IPS-18a (cell line): ENCODE results near the gene JAGN1.
"Not testable (repeated sequence)": the region's sequence is repeated elsewhere in the genome, so short reads cannot be mapped to it uniquely, and the experiment has no call there.

Source experiments
- H3K27ac ChIP-seq: one replicate; pipeline ENCODE4 v1.5.1; 2013; ENCODE audit warnings: low read length
- H3K27me3 ChIP-seq: one replicate; pipeline ENCODE4 v1.6.1; 2013; ENCODE audit warnings: mild to moderate bottlenecking, low read length; ENCODE audit not compliant: control insufficient read depth, insufficient read depth
- H3K36me3 ChIP-seq: one replicate; pipeline ENCODE4 v1.6.1; 2013; ENCODE audit warnings: low read depth, low read length; ENCODE audit not compliant: control insufficient read depth
- H3K4me1 ChIP-seq: one replicate; pipeline ENCODE4 v1.6.1; 2013; ENCODE audit warnings: low read depth, low read length; ENCODE audit not compliant: control insufficient read depth
- H3K4me3 ChIP-seq: one replicate; pipeline ENCODE4 v1.5.1; 2013; ENCODE audit warnings: low read length
- H3K9ac ChIP-seq: one replicate; pipeline ENCODE4 v1.6.1; 2013; ENCODE audit warnings: mild to moderate bottlenecking, low read length, moderate library complexity
- H3K9me3 ChIP-seq: one replicate; pipeline ENCODE4 v1.6.1; 2013; ENCODE audit warnings: low read depth, low read length; ENCODE audit not compliant: control insufficient read depth

The JAGN1 gene

DNA sequence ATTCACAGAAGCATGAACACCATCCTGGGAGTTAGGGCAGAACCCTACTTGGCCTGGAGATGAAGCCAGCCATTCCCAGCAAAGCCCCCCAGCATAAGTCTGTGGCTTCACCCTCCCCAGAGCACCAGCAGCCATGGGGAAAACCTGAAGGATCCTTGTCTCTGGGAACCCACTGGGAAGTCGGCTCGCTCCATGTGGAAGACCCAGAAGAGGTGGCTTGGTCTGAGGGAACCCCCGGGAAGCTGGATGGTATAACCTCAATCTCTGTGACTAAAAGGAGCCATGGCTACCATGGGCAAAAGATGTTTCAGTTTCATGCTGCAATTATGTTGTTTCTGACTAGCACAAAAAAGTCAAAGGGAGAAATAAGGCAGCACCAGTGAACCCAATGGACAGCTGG, 34.8 kb upstream of the JAGN1 start:
- no peaks in the 10 kb centered on the region for H3K4me1 ChIP-seq
- H3K9ac ChIP-seq, result no peak overlapping the region
- no peaks in the 10 kb centered on the region for H3K36me3 ChIP-seq
- no peaks in the 10 kb centered on the region for H3K27me3 ChIP-seq
- H3K27ac ChIP-seq, result no peak overlapping the region
- H3K4me3 ChIP-seq, result no peak overlapping the region
- H3K9me3 ChIP-seq, result no peaks in the 10 kb centered on the region

DNA sequence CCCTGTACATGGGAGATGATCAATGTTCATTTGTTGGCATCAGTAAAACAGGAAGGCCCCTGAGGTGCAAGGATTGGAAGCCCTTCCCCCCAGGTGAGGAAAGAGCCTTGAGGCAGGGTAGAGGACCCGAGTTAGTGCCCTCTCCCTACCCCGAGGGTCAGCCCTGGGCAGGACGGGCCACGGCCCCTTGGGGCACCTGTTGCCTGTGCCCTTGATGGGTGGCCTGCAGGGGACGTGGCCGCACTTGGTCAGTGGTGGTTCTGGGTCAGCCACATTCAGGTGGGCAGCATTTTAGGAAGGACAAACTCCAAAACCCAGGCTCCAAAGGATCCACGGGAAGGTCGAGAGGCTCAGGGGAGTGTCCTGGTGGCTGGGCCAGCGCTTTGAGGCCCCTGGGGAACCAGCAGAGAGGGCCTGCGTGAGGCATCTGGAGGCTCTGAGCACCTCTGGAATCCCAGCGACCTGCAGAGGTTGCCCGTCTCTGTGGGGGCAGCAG, 30.8 kb upstream of the JAGN1 start:
- Histone ChIP-seq H3K36me3 (no peaks in the 10 kb centered on the region), H3K4me3 (no peak overlapping the region), H3K9me3 (no peaks in the 10 kb centered on the region), H3K4me1 (peaks cover 4% of the 10 kb centered on the region), H3K27me3 (peaks cover 21% of the 10 kb centered on the region), H3K27ac (no peak overlapping the region), H3K9ac (no peak overlapping the region)

DNA sequence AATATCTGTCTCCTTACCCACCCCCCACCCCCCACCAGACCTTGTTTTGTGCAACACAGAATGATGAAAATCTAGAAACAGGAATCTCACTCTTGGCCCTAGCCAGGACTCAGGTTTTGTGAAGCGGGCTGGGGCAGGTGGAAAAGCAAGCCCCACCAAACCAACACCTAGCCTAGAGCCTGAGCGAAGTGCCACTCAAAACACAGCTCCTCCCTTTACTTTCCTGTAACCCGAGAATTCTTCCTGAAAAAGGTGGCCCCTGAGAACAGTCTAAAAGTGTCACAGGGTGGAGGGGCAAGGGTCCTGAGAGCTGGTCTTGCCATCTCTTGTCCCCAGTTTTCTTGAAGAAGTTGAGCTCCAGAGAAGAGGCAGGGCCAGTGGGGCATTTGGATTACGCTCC, 29.2 kb upstream of the JAGN1 start:
- H3K36me3 ChIP-seq, result no peaks in the 10 kb centered on the region
- no peaks in the 10 kb centered on the region for H3K9me3 ChIP-seq
- peaks cover 4% of the 10 kb centered on the region for H3K4me1 ChIP-seq
- no peak overlapping the region for H3K27ac ChIP-seq
- no peak overlapping the region for H3K9ac ChIP-seq
- H3K27me3 ChIP-seq, result peaks cover 21% of the 10 kb centered on the region
- no peak overlapping the region for H3K4me3 ChIP-seq

DNA sequence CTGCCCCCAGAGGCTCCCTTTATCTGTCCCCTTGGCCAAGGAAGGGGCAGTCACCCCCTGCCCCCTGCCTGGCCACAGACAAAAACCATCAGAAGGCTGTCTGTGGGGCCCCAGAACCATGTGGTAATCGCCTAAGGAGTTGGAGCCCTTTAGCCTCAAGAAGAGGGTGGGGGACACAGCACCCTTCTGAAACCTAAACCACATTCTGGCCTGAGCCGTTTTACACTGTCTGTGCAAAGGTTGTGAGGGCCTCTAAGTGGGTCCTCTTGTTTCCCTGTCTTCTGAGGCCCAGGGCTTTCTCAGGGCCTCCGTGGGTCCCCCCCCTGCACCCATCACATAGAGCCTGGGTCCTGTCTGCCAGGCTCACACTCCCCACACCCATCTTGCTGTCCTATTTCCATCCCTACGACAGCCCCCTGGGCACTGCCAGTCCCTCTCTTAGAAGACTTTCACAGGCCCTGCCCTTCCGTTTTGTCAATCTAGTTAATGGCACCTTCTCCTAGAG, 28.7 kb upstream of the JAGN1 start:
- Histone ChIP-seq H3K36me3 (no peaks in the 10 kb centered on the region), H3K4me3 (no peak overlapping the region), H3K9me3 (no peaks in the 10 kb centered on the region), H3K9ac (no peak overlapping the region), H3K4me1 (peaks cover 4% of the 10 kb centered on the region), H3K27ac (no peak overlapping the region), H3K27me3 (peaks cover 21% of the 10 kb centered on the region)

DNA sequence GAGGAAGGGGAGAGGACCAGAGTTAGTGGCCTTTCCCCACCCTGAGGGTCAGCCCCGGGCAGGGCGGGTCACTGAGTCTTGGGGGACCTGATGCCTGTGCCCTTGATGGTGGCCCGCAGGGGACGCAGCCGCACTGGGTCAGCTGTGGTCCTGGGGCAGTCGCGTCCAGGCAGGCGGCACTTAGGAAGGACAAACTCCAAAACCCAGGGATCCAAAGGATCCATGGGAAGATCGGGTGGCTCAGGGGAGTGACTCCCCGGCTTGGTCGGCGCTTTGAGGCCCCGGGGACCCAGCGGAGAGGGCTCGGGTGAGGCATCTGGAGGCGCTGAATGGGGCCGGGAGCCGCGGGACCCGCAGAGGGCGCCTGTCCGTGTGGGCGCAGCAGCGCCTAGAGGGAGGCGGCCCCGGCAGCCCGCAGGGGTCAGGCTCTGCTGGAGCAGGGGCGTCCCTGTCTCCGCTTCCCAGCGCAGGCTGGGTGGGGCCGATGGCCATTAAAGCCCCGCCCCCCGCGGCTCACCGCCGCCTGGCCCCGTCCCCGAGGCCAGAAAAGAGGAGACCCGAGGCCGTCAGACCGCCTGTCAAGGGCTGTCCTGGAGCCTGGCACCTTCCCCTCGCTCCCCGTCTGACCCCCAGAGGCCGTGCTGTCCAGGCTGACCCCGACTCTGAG, 27.9 kb upstream of the JAGN1 start:
- peak overlapping the region; percentile 51 for H3K4me3 ChIP-seq

DNA sequence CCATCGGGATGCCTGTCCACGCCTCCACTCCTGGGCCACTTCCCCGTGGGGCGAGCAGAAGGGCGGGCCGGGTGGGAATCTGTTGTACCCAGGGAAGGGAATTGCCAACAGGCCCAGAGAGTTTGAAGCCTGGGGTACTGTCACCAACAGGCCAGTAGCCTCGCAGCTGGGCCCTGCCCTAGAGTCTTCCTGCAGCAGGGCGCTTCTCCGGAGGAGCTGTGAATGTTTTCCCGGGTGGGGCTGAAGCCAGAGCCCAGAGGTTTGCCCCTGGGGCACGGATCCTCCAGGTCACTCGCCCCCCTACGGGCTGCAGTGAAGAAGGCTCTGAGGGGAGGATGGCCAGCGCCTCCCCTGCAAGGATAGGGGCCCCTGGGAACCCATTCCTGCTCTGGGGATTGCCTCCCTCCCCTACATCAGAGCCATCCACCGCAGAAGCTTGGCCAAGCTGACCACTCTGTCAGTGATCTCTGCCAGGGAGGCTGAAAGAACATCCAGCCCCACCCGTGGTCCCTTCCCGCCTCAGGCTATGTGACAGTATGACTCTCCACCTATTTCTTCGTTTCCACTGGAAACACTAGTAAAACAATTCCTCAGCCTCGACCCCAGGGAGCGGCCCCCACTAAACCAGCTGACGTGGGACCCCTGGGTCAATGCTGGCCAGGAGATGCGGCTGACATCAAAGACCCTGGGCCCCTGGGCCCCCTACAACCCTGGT, 27.2 kb upstream of the JAGN1 start:
- Histone ChIP-seq H3K9me3 (no peaks in the 10 kb centered on the region), H3K4me1 (peaks cover 4% of the 10 kb centered on the region), H3K9ac (no peak overlapping the region), H3K27ac (no peak overlapping the region), H3K4me3 (no peak overlapping the region), H3K36me3 (no peaks in the 10 kb centered on the region), H3K27me3 (peaks cover 21% of the 10 kb centered on the region)

More for the DNA sequence above, 27.9 kb upstream of the JAGN1 start:
- H3K27ac ChIP-seq, result no peak overlapping the region
- no peaks in the 10 kb centered on the region for H3K9me3 ChIP-seq
- H3K27me3 ChIP-seq, result peaks cover 21% of the 10 kb centered on the region
- H3K4me1 ChIP-seq, result peaks cover 4% of the 10 kb centered on the region
- no peaks in the 10 kb centered on the region for H3K36me3 ChIP-seq
- H3K9ac ChIP-seq, result no peak overlapping the region

DNA sequence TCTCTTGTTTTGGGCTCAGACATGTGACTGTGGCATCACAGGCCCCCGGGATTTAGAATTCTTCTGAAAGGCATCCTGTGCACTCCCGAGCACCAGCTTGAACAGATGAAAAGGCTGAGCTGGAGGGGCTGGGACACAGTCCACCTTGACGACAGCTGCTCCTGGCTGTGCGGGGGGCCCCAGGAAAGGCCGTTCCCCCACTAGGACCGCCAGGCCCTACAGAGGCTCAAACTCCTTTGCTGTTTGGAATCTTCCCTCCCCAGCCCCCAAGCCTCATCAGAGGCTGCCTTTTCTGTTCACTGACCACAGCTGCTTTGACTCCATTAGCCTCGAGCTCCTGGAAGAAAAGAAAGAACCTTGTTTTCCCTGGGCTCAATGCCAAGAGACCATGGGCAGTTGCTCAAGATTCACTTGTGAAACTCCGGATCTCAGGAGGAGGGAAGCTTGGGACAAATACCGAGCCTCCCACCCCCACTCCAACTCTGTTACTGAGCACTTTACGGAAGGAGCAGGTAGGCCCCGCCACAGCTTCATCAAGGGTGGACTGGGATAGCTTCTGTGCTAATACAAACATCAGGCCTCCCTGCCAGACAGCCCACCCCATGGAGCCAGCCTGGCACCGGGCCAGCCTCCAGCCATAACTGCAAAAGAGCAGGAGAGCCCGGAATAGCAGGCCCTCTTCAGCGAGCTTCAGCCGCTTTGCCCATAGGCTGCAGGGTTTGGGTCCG, 26.0 kb upstream of the JAGN1 start:
- H3K9ac ChIP-seq, result no peak overlapping the region
- H3K4me1 ChIP-seq, result peaks cover 4% of the 10 kb centered on the region
- peaks cover 21% of the 10 kb centered on the region for H3K27me3 ChIP-seq
- H3K36me3 ChIP-seq, result no peaks in the 10 kb centered on the region
- H3K4me3 ChIP-seq, result no peak overlapping the region
- no peaks in the 10 kb centered on the region for H3K9me3 ChIP-seq
- no peak overlapping the region for H3K27ac ChIP-seq

DNA sequence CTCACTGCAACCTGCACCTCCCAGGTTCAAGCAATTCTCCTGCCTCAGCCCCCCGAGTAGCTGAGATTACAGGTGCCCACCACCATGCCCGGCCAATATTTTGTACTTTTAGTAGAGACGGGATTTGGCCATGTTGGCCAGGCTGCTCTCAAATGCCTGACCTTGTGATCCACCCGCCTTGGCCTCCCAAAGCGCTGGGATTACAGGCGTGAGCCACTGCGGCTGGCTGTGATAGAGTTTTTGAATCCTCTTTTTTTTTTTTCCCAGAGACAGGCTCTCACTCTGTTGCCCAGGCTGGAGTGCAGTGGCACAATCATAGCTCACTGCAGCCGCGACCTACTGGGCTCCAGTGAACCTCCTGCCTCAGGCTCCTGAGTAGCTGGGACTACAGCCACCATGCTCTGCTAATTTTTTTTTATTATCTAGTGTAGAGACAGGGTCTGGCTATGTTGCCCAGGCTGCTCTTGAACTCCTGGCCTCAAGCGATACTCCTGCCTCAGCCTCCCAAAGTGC, 25.2 kb upstream of the JAGN1 start:
- not testable (repeated sequence) for H3K9ac ChIP-seq, H3K4me1 ChIP-seq, H3K27ac ChIP-seq, H3K4me3 ChIP-seq, H3K9me3 ChIP-seq, H3K36me3 ChIP-seq
- peaks cover 21% of the 10 kb centered on the region for H3K27me3 ChIP-seq

DNA sequence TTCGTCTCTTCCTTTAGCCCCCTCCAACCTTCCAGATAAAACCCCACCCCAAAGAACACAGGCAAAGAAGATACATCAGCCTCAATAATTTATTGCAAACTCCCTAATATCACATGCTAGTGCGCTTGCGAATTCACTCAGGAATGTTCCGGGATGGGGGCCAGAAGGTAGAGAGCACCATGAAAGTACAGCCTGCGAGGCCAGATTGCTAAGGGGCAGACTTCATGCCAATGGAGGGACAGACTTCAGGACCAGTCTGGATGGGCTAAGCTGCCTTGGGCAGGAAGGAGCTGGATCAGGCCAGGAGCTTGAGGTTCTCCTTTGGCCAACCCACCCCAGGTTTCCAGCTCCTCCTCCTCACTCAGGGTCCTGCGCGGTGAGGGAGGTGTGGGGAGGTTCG, 23.8 kb upstream of the JAGN1 start:
- no peak overlapping the region for H3K4me3 ChIP-seq
- no peaks in the 10 kb centered on the region for H3K4me1 ChIP-seq
- no peaks in the 10 kb centered on the region for H3K9me3 ChIP-seq
- no peak overlapping the region for H3K27ac ChIP-seq
- no peak overlapping the region for H3K9ac ChIP-seq
- H3K27me3 ChIP-seq, result peaks cover 16% of the 10 kb centered on the region
- H3K36me3 ChIP-seq, result no peaks in the 10 kb centered on the region

DNA sequence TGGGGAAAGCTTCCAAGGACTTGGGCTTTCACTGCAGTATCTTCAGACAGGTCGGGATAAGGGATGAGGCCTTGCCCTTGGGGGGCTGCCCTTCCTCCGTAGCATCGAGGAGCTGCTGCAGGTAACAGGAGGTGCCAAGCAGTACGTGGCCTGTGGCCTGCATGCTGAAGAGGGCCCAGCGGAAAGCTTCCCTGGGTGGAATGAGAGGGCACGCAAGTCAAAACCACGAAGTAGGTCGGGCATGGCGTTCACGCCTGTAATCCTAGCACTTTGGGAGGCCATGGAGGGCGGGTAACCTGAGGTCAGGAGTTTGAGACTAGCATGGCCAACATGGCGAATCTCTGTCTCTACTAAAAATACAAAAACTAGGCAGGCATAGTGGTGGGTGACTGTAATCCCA, 23.3 kb upstream of the JAGN1 start:
- Histone ChIP-seq H3K36me3 (no peaks in the 10 kb centered on the region), H3K27me3 (peaks cover 11% of the 10 kb centered on the region), H3K4me1 (no peaks in the 10 kb centered on the region), H3K9ac (no peak overlapping the region), H3K9me3 (no peaks in the 10 kb centered on the region), H3K4me3 (no peak overlapping the region), H3K27ac (no peak overlapping the region)

DNA sequence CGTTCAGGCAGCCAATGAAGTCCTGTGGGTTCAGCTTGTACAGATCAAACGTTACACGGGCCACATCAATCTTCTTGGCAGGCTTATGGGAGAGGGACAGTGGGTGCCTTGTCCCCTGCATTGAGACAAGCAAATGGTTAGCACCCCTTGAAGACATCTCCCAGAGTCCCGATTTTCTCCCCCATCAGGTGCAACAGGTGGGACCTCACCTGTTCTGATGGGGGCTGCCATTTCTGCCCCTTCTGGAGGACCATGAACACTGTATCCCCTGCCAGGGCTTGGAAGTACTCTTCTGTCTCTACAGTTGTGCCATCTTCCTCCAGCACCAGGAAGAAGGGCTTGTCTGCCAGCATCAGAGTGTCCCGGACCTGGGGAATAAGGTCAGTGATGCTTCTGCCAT, 20.5 kb upstream of the JAGN1 start:
- no peak overlapping the region for H3K9ac ChIP-seq
- no peaks in the 10 kb centered on the region for H3K27me3 ChIP-seq
- H3K4me3 ChIP-seq, result no peak overlapping the region
- no peaks in the 10 kb centered on the region for H3K9me3 ChIP-seq
- no peaks in the 10 kb centered on the region for H3K4me1 ChIP-seq
- H3K27ac ChIP-seq, result no peak overlapping the region
- H3K36me3 ChIP-seq, result no peaks in the 10 kb centered on the region
